K562 (cell line): ENCODE measurements around the gene PHF11. TPM values are rescaled to one million over a fixed set of nuclear protein-coding genes. Genes with fewer than 3 reads are reported as not detected.

Experiments used
- BHLHE40 ChIP-seq: IDR thresholded peaks from 2 replicates; pipeline ENCODE4 v1.6.1; 2011; ENCODE audit warnings: low read length, improper control_type of control experiment
- KDM1A ChIP-seq, 2 experiments: fragments of 450-650 bp; IDR thresholded peaks; 2 replicates each; pipeline ENCODE4 v1.6.1; 2016; ENCODE audit warnings: mild to moderate bottlenecking in 2 of 2
- MGA ChIP-seq: fragments of 450-650 bp; IDR thresholded peaks from 2 replicates; pipeline ENCODE4 v1.6.1; 2016; ENCODE audit warnings: mild to moderate bottlenecking, moderate library complexity
- POLR2AphosphoS2 ChIP-seq: IDR thresholded peaks from 2 replicates; pipeline ENCODE4 v1.6.1; 2012; ENCODE audit warnings: low read length, improper control_type of control experiment
- RB1 ChIP-seq: fragments of 450-650 bp; IDR thresholded peaks from 2 replicates; pipeline ENCODE4 v1.6.1; 2017; ENCODE audit warnings: low read depth, mild to moderate bottlenecking
- RFX5 ChIP-seq: IDR thresholded peaks from 2 replicates; pipeline ENCODE4 v1.6.1; 2011; ENCODE audit warnings: low read depth, mild to moderate bottlenecking, improper control_type of control experiment, low read length
- SREBF2 ChIP-seq: sonication (generic); formaldehyde crosslinking; IDR thresholded peaks from 2 replicates; pipeline ENCODE4 v1.4.0; 2020; ENCODE audit warnings: mild to moderate bottlenecking, missing genetic modification reagents
- TAF9B ChIP-seq: fragments of 450-650 bp; IDR thresholded peaks from 2 replicates; pipeline ENCODE4 v1.6.1; 2018; ENCODE audit warnings: mild to moderate bottlenecking; ENCODE audit not compliant: partially characterized antibody
- ZNF217 ChIP-seq: sonication (generic); formaldehyde crosslinking; IDR thresholded peaks from 2 replicates; pipeline ENCODE4 v1.8.0; 2022; ENCODE audit warnings: mild to moderate bottlenecking, missing genetic modification reagents
- ZNF3 ChIP-seq: fragments of 250-450 bp; sonication (Bioruptor Pico); IDR thresholded peaks from 2 replicates; pipeline ENCODE4 v1.5.0; 2021; ENCODE audit warnings: mild to moderate bottlenecking, moderate library complexity
- ZNF354B ChIP-seq: fragments of 250-450 bp; sonication (Bioruptor Pico); IDR thresholded peaks from 2 replicates; pipeline ENCODE4 v1.4.0; 2020
- ZNF408 ChIP-seq: fragments of 250-450 bp; sonication (Bioruptor Pico); IDR thresholded peaks from 2 replicates; pipeline ENCODE4 v1.4.0; 2020; ENCODE audit warnings: low read depth, mild to moderate bottlenecking, moderate library complexity
- polyA plus RNA-seq, 8 experiments: library from polyadenylated mRNA; depleted of rRNA in 4 of 8; stranded (reverse) in 5 of 8; unstranded in 3 of 8; fragments of >200 nt; fragmentation: Nextera tagmentation in 2 of 8; fragmentation: Illumina TruSeq in 1 of 8; extraction: Ambion mirVana in 2 of 8; extraction: Trizol in 1 of 8; gene quantifications; 2 replicates each; pipeline versions ENCODE4 v1.2.1 to v1.2.3, GENCODE V29; 2011 to 2014; ENCODE audit warnings: inconsistent platforms in 1 of 8, missing spikeins in 1 of 8
- total RNA-seq, 7 experiments: library from RNA; depleted of rRNA in 6 of 7; stranded (reverse); fragments of >200 nt in 6 of 7; fragmentation: Illumina TruSeq in 2 of 7; extraction: Trizol in 2 of 7; gene quantifications; 2 replicates each; pipeline versions ENCODE4 v1.2.1 to v1.2.3, GENCODE V29; 2011 to 2021; ENCODE audit warnings: low replicate concordance in 1 of 7
- TF ChIP-seq, protein P1 (sequence below): fragments of 450-650 bp; formaldehyde crosslinking; IDR thresholded peaks from 2 replicates; pipeline ENCODE4 v1.4.0; 2020; ENCODE audit warnings: mild to moderate bottlenecking

Gene PHF11
- total and polyA plus RNA-seq, 9 of the 15 experiments (the other 6 are each of a cell fraction or from before 2014, with no cell fraction given), result 1.9 to 7.0 (median 5.3) TPM

DNA sequence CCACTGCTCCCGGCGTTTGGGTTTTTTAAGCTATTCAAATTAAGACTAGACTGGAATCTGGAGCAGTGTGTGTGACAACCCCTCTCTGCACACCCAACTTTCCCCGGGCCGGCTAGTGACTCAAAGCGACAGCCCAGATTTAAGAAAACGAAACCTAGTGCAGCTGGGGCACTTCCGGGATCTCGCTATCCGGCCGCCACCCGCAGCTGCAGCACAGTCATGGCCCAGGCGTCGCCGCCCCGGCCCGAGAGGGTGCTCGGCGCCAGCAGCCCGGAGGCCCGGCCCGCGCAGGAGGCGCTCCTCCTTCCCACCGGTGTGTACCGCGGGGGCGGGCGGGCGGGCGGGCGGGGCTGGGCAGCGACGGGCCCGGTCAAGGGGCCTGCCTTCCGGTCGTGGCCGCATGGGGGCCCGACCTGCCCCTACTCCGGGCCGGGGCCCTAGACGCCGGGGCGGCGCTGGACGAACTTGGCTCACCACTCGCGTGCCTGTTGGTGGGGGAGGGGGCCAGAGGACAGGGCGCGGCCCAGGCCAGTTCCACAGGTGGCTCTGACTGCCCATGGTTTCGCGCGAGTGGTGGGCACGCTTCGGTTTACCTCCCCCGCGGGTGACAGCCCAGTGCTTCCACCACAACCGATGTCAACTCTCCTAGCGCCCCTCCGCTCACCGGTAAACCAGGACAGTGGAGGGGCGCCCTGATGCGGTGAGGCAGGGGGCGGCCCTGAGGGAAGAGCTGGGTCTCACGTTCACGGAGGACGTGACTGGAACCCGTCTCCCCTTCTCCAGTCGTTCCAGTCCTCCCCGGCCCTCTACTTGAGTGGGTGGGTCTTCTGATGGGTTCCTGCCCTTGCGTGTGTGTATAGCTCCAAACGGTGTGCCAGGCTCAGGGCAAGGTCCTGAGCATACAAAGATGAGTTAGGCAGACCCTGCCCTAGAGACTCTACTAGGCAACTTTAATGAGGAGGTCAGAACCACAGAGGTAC, at the start of gene PHF11 (continued):
- no peak for TF ChIP-seq MGA
- no peak for TF ChIP-seq ZNF3 (CRISPR knock-in tag)
- TF ChIP-seq, protein P1, sequence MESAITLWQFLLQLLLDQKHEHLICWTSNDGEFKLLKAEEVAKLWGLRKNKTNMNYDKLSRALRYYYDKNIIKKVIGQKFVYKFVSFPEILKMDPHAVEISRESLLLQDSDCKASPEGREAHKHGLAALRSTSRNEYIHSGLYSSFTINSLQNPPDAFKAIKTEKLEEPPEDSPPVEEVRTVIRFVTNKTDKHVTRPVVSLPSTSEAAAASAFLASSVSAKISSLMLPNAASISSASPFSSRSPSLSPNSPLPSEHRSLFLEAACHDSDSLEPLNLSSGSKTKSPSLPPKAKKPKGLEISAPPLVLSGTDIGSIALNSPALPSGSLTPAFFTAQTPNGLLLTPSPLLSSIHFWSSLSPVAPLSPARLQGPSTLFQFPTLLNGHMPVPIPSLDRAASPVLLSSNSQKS (CRISPR knock-in tag), result no peak
- TF ChIP-seq TAF9B, result no peak
- no peak for TF ChIP-seq ZNF408 (CRISPR knock-in tag)
- TF ChIP-seq KDM1A (IDR thresholded peaks at IDR 0.05), result no peak
- no peak for TF ChIP-seq RFX5
- no peak for TF ChIP-seq SREBF2
- TF ChIP-seq BHLHE40, result 0 out of 2 replicates have a peak, but pooled peaks have one; percentile 51
- no peak for TF ChIP-seq ZNF217
- TF ChIP-seq RB1, result no peak; the same call in 1 of the 2 replicates
- no peak for TF ChIP-seq POLR2AphosphoS2
- no peak for TF ChIP-seq ZNF354B (CRISPR knock-in tag)
